HG02884 (cell line): Measurements from ENCODE around the gene OR52E2.
"Not testable (repeated sequence)": the region's sequence is repeated elsewhere in the genome, so short reads cannot be mapped to it uniquely, and the experiment has no call there.

ENCODE experiments used
- ATAC-seq: cut with Tn5 transposase; IDR thresholded peaks from one replicate; pipeline ENCODE4 v1.9.1; 2021; ENCODE audit warnings: mild to moderate bottlenecking, moderate library complexity; ENCODE audit not compliant: unreplicated experiment

The OR52E2 gene

GRCh38 chr11:5059391-5059790 lies at the start of gene OR52E2:
TSS of gene OR52E2 (minus strand) at chr11:5059627. CDS start at chr11:5059627, 0 bp downstream.
- ATAC-seq = no peak

GRCh38 chr11:5107285-5107684 lies 47.9 kb upstream of the OR52E2 start:
- no peak for ATAC-seq

- no peak for ATAC-seq
Measured at GRCh38 chr11:5103066-5103465, 43.6 kb upstream of the OR52E2 start.

GRCh38 chr11:5102246-5102645 lies 42.8 kb upstream of the OR52E2 start:
- ATAC-seq = no peak

GRCh38 chr11:5096011-5096410 lies 36.6 kb upstream of the OR52E2 start:
- no peak for ATAC-seq

GRCh38 chr11:5092821-5093585 lies 33.6 kb upstream of the OR52E2 start:
- no peak for ATAC-seq

- no peak for ATAC-seq
Measured at GRCh38 chr11:5090668-5091067, 31.2 kb upstream of the OR52E2 start.

- no peak for ATAC-seq
Measured at GRCh38 chr11:5088556-5088955, 29.1 kb upstream of the OR52E2 start.

GRCh38 chr11:5083602-5084001 lies 24.2 kb upstream of the OR52E2 start:
- ATAC-seq = no peak

GRCh38 chr11:5081405-5081804 lies 22.0 kb upstream of the OR52E2 start:
- no peak for ATAC-seq

GRCh38 chr11:5071799-5072198 lies 12.4 kb upstream of the OR52E2 start:
- ATAC-seq = no peak

GRCh38 chr11:5069272-5069671 lies 9.8 kb upstream of the OR52E2 start, which contains the start of gene OR52E1:
TSS of gene OR52E1 (plus strand) at chr11:5069572.
- no peak for ATAC-seq

GRCh38 chr11:5065027-5065426 lies 5.6 kb upstream of the OR52E2 start:
- no peak for ATAC-seq

GRCh38 chr11:5058679-5059078 lies 748 bp downstream of the OR52E2 start:
- not testable (repeated sequence) for ATAC-seq

GRCh38 chr11:5046754-5047330 lies 12.6 kb downstream of the OR52E2 start:
- no peak for ATAC-seq

- no peak for ATAC-seq
Measured at GRCh38 chr11:5046226-5046625, 13.2 kb downstream of the OR52E2 start, which contains the start of gene OR52J3. TSS of gene OR52J3 (plus strand) at chr11:5046526. CDS start at chr11:5046526, 0 bp downstream.

- no peak for ATAC-seq
Measured at GRCh38 chr11:5043380-5043779, 16.0 kb downstream of the OR52E2 start.

GRCh38 chr11:5042091-5042490 lies 17.3 kb downstream of the OR52E2 start:
- ATAC-seq = no peak

- ATAC-seq = no peak
Measured at GRCh38 chr11:5040876-5041275, 18.6 kb downstream of the OR52E2 start.

GRCh38 chr11:5038341-5038740 lies 21.1 kb downstream of the OR52E2 start:
- no peak for ATAC-seq

- no peak for ATAC-seq
Measured at GRCh38 chr11:5037926-5038325, 21.5 kb downstream of the OR52E2 start.

- ATAC-seq = no peak
Measured at GRCh38 chr11:5036669-5037068, 22.8 kb downstream of the OR52E2 start.
